ENCODE results near the gene PCDH7.

The PCDH7 gene

DNA sequence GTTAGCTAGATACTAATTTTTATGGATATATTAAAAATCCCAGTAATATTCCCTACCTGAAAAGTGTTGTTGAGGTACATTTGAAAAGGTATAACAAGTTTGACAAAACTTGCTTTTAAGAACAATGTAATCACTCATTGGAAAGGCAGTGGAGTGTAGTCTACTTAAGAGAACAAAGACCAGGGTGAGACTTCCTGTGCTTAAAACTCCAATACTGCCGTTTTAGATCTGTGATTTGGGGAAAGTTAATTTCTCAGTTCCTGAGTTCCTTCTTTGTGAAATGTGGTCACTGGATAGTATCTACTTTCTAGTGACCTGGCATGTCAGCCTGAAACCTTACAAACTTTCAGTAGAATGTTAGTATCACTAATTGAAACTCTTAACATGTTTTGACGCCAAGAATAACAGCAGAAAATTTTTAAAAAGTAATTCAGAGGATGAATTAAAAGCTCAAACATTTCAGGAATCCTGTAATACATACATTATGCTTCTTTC lies 56.8 kb downstream of the PCDH7 start:
- DNase-seq (ENCODE audit: low spot score) (no peak), FAIRE-seq (no peak)

Data from RCC 7860 (cell line).